GM19455 (cell line): Measurements from ENCODE around the gene SOX30.

Experiments used
- ATAC-seq: cut with Tn5 transposase; IDR thresholded peaks from one replicate; pipeline ENCODE4 v1.9.1; 2021; ENCODE audit not compliant: unreplicated experiment

SOX30 gene

DNA sequence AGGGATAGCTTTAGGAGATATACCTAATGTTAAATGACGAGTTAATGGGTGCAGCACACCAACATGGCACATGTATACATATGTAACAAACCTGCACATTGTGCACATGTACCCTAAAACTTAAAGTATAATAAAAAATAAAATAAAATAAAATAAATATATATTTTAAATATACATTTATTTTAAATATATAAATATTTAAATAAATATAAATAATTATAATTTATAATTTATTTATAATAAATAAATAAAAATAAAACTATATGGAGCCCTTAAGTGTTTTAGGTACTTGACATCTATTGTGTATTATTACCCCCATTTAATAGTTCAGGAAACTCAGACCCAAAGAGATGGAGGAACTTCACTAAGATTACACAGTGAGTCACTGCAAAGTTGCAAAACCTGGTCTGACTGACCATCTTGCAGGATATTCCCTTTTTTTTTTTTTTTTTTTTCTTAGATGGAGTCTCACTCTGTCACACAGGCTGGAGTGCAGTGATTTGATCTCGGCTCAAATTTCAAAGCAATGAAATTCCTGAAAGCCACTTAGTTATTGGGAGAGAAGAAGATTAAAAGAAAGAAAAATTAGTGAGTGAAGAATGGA is 13.3 kb upstream of the SOX30 start:
- no peak for ATAC-seq

DNA sequence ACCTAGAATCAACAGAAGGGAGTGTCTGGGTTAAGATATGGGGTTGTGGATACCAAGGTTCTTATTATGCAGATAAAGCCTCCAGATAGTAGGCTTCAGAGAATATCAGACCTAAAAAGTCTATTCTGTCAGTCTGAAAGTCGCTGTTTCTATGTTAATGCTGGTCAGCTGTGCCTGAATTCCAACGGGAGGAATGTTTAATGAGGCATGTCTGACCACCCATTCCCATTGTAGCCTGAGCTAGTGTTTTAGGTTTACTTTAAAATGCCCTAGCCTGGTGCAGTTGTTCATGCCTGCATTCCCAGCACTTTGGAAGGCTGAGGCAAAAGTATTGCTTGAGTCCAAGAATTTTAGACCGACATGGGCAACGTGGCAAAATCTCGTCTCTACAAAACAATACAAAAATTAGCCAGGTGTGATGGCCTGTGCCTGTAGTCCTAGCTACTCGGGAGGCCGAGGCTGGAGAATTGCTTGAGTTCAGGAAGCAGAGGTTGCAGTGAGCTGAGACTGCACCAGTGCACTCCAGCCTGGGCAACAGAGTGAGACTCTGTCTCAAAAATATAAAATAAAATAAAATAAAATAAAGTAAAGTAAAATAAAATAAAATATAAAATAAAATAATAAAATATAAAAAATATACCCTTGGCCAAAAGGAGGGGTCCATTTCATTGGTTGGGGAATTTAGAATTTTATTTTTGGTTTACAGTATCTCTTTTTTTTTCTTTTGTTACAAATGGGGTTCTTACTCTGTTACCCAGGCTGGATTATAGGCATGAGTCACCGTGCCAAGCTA is 7.8 kb upstream of the SOX30 start:
- ATAC-seq: no peak

DNA sequence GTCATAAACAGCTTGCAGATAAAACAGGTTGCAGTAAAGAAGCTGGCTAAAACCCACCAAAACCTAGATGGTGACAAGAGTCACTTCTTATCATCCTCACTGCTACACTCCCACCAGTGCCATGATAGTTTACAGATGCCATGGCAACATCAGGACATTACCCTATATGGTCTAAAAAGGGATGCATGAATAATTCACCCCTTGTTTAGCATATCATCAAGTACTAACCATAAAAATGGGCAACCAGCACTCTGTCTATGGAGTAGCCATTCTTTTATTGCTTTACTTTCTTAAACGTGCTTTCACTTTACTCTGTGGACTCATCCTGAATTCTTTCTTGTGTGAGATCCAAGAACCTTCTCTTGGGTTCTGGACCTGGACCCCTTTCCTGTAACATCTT is 6.7 kb upstream of the SOX30 start:
- no peak for ATAC-seq

DNA sequence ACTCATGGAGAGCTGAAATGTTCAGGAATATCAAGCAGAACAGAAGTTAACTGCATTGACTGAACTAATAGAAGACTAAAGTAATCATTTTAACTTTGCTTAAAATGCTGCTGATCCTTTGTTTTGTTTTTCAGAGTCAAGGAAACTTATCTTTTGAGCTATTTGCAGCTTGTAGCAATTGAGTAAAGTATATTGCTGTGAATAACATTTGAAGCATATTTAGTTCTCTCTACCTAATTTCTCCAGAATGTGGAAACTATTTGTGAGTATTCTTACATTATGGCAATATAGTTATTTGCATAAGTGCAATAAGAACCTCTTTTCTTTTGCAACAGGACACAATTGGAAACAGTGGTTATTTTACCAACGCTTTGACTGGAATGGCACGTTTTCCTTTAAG is 5.3 kb upstream of the SOX30 start:
- ATAC-seq: no peak

DNA sequence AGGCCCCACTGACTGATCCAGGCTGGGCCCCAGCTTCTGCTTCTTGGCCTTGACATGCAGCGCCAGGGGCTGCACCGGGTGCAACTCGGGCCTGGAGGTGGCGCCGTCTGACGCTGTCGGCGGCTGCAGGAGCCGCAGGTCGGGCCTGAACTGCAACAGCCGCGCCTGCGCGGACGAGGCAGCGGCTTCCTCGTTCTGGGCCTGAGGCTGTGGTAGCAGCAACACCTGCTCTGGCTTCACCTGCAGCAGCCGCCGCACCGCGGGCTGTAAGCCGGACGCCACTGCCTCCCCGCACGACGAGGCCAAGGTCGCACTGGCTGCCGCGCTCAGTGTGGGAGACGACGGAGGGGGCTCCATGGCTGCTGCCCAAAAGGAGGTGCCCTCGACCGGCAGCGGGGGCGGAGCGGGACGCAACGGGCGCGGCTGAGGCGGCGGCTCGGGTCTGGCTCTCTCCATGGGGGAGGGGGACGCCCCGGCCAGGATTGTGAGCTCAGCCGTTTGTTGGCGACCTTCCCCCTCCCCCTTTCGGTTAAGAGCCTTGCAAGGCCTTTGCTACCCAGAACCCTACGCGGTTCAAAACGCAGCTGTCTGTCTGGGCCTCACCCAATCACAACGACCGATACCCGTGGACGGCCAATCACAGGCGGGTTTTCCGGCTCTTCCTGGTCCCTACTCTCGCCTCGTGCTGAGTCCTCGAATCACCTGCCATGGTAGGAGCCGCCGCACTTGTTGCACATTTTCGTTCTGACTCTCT is 438 bp downstream of the SOX30 start:
- no peak for ATAC-seq

DNA sequence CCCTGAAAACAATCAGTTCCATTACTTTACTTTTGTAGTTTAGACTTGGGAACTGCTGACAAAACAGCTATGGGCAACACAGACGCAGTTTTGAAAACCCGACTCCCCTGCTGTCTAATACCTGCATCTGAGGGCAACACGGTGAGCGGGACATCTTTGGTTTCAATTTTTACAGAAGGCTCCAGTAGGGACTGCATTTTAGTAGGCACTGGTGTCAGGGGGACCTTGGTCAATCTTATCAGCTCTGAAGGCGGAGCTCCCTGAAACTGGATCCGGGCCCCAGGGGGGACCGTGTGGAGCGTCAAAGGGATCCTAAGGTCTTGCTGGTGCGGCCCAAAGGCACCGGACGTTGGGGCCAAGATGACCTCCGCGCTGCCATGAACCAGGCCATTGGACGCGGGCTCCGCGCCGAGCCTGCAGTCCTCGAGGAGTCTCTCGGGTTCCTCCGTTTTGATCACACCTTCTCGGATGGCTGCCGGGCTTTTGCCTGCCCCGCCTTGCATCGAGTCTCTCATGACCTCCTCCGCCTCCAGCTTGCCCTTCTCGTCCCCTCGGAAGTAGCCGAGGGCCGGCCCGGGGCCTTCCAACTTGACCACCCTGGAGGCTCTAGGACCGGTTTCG is 1.1 kb downstream of the SOX30 start:
- ATAC-seq: no peak

DNA sequence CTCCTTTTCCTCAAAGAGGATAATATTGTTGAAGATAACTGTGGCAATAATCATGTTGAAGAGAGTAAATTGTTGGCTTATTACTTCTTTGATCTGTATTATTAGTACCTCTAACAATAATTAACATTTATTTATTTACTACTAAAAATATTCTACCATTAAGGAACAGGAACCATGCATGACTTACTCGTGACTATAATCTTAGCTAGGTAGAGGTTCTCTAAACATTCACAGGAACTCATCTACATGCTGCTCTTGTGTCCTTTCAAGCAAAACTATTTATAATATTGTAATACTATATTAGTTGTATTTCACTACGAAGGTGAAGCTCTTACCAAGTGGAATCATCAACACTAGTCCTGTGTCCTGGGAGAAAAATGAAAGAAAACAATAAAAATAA is 3.1 kb downstream of the SOX30 start:
- ATAC-seq: no peak

DNA sequence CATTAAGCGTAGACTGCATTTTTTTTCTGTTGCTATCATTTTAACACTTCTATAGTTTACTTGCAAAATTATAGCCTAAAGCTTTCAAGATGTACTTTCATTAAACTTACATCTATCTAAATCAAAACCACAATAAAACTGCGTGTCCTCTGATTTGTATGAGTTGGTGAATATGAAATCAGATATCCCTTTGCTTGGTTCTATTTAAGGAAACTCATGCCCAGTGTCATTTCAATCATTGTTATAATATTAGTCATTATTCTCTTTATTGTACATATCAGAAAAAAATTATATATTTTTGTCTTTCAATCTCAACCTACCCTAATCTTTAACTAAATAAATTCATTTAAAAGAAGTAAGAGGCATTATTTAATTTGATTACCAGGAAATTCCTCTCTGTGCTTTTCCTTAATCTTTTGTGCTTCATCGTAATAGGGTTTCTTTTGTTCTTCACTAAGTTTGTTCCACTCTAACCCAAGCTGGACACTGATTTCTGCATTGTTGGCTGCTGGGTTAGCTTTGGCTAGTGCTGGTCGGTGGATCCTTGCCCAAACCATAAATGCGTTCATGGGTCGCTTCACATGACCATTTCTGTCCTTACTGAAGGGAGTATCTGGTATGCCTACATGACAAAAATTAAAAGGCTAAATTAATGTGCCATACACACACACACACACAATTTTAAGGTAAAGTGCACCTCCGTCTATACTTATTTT is 3.8 kb downstream of the SOX30 start:
- no peak for ATAC-seq

DNA sequence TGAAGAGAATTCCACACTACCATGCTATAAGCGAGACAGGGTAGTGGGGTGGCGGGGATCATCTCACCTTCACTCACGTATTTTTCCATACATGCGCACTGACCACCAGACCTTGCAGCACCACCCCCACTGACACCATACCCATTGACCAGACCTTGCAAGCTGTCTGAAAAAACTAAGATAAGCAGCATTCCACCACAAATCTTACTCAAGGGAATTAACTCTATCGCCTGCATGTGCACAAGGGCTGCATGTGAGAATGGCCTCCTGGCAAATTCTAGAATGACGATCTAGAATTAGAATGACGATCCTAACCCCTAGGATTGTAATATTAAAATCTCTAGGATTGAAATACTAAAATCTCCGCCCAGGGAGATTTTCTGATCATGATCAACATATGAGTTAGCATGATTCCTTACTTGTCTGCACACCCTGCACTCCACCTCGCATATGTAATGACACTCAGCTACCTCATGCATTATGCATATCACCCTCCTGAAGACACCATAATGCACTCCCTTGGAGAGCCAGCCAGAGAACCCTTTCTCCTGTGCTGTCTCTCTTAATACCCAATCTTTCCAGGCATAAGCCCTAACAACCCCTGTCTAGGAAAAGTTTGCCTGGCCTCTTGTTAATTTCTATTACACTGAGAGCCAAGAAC is 11.7 kb downstream of the SOX30 start:
- no peak for ATAC-seq

DNA sequence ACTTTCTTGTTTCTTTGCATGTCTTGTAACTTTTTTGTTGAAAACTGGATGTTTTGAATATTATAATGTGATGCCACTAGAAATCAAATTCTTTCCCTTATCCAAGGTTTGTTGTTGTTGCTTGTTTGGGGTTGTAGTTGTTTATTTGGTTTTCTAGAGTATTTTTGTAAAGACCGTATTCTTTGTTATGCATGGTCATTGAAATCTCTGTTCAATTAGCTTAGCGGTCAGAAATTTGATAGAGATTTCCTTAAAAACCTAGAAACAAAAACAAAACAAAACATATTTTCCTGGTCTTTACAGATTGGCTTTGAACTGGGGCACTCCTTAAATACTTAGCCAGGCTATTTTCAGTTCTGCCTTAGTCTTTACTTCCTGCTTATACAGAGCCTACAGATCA is 21.9 kb downstream of the SOX30 start:
- ATAC-seq: no peak

DNA sequence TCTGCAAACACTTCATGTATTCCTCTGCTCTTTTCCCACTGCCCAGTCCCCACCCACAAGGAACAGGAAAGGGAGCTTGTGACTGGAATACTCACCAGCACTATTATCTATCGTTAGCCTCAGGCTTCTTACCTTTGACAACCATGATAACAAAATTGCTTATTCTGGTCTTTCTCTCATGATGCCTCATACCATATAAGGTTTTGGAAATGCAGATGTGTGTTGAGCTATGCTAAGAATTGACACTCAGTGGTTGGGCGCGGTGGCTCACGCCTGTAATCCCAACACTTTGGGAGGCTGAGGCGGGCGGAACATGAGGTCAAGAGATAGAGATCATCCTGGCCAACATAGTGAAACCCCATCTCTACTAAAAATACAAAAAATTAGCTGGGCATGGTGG is 25.4 kb downstream of the SOX30 start:
- ATAC-seq: no peak

DNA sequence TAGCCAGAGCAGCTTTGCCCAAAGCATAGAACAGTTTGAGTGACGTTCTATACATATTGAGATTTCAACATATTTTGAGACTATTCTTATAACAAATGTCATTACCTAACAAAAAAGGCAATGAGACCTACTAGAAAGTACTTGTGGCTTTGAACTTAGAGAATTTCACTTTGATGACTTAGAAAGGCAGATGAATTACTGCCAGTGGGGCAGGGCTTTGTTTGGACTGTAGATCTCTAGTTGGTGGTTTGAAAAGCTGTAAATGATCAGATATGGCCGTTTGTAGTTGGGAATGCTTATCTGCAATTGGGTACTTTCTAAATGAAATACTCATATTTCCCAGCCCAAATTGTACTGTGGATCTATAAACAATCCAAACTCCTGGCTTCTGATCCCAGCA is 28.1 kb downstream of the SOX30 start:
- no peak for ATAC-seq

DNA sequence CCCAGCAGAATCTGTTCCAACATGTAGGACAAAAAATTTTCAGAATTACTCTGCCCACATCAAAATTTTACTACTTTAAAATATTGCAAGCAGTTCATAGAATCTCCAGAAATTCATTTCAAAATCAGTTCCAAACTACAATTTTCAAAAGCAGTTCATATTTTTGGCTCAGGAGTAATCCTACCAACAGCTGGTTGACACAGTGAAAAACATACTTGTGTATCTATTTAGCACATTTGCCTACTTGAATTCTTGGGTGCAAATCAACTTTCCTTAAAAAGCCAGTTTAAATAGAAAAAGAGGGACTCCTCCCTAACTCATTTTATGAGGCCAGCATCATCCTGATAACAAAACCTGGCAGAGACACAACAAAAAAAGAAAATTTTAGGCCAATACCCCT is 31.5 kb downstream of the SOX30 start:
- ATAC-seq: no peak

DNA sequence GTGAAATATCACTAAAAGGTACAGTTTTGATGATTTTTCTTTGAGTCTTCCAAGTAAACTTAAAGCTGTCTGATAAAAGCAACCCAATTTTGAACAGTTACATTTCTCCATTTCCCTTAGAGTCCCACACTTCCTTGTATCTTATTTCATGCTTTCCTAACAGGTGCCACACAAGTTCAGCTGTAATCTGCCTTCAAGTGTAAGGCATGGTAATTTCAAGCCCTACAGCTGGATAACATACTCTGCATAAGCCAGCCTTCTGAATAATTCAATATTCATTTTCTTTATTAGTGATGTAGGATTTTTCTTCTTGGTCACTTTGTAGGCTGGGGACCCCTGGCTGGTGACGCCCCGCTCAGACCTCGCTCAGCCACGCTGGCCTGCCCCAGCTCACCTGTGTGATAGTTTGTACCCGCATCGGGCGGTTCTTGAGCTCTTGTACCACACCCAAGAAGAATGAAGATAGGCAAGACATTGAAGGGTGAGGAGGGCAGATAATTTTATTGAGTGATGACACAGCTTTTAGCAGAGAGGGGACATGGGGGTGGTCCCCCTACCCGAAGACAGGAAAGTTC is 34.0 kb downstream of the SOX30 start:
- no peak for ATAC-seq

DNA sequence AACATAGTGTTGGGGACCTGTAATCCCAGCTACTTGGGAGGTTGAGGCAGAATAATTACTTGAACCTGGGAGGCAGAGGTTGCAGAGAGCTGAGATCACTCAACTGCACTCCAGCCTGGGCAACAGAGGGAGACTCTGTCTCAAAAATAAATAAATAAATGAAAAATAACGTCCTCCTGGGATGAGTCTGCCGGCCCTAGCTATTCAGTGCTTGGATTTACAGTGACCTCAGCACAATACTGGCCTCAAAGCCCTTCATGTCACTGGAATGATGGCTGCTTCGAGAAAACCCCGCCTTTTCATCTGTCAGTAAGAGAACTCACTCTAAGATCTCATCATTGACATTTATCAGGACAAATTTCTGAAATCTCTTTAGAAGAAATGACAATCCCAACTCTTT is 35.5 kb downstream of the SOX30 start:
- no peak for ATAC-seq

DNA sequence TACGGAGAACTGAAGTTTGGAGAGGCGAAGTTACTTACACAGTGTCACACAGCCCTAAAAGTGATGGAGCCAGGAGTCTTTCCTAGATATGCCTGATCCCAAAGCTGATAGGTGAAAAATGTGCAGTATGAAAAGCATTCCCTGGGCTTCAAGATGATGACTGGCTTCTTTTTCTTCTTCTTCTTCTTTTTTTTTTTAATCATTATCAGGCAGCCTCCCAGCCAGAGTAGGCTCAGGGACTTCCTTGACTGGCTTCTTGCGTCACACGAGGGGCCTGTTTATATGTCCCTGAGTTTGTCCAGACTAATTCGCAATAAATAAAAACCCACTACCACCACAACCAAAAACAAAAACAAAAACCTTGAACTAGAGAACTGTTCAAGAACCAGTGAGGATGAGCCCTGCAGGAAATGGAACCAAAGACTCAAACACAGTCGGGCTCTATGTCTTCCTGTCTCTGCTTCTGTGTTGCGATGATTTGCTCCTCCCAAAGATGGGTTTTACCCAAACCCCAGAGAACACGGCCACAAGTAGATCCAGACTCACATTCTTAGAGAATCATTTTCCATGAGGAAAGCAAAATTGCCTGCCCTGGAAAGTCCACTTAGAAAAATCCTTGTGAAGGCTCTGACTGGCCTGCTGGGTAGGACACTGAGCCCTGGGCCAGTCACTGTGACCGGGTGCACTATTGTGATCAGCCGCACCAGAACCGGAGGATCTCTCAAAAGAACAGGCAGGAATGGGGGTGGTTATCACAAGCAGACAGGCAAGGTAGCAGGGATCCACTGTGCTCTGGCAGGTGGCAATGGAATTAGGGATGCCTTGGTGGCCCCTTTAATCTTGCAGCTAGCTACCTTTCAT is 38.6 kb downstream of the SOX30 start:
- no peak for ATAC-seq

DNA sequence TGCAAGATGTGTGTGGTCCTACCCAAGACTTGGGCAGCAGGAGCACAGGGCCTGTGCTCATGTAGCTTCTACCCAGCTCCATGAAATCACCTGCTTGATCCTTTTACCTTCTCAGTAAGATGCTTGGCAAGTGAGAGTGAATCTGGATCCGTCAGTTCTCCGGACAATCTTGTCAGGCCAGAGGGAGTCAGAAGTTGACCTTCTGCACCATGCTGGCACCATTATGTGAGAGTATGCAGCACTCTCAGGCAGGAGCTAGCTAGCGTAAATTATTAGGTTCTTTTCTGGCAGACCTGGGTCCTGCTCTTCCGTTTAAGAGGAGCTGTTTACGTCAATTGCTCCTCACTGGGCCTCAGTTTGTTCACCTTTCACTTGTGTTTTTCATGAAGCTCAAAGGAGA is 39.7 kb downstream of the SOX30 start:
- ATAC-seq: no peak

DNA sequence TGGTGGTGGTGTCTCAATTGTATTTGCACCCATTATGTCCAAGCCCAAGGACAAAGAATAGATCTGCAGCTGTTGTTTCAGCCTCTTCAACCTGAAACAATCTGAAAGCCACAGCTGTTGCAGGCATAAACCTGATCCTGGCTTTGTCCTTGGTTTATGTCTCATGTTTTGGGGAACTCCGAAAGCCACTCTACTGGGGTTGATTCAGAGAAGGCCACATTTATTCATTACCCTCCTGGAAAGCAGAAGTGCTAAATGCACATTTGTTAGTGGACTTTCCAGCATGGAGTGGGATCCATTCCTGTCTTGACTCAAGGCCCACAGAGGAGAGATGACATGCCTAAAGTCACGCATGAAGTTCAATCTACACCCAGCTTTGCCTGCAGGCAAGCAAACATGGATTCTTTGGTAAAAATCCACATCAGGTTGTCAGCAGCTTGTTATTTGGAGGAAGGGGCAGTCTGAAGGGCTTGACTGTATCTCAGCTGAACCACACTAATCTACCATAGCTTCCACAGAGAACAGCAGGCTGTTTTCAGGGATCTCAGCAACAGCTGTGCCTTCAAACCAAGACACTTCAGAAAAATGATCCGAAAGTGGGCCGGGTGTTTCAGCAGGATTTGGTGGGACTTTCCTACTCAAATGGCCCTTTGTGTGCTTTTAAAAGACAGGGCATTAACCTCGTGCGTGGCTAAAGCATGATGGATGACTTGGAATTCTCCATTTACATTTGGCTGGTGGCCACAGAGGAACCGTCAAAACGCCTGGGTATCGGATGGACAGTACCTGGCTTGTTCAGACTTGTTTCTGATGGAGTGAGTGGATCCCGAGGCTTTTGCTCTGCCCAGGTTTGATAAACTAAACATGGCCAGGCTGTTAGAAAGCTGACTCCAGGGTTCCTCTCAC is 40.4 kb downstream of the SOX30 start:
- ATAC-seq: peak; percentile 67
